ENCODE measurements around the gene ARHGAP10.

The ARHGAP10 gene

DNA sequence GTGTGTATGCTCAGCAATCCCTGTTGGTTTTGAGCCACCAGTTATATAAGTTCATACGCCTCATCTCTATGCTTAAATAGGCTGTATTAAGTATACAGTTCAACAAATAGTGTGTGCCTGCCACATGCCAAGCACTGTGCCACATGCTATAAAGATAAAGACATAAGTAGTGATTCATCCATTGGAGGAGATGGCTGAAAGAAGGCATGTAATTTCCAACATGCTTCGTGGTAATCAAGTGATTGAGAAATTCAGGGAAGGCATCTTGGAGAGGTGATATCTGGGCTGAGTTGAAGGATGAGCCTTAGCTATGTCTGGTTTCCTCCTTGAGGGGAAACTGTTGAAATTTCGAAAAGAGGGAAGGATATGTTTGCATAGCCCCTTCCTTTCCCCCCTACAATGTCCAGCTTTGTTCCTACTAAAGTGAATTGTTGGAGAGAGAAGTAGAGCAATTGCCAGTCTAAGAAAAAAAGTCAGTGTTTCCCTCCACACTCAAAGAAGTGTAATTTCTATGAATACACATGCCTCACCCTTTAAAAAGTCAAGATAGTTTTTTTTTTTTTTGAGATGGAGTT, 96.5 kb downstream of the ARHGAP10 start:
- no peak overlapping the region for H3K4me3 ChIP-seq (ENCODE audit: low read depth, low read length)
- no peak for DNase-seq (ENCODE audit: low read depth)

DNA sequence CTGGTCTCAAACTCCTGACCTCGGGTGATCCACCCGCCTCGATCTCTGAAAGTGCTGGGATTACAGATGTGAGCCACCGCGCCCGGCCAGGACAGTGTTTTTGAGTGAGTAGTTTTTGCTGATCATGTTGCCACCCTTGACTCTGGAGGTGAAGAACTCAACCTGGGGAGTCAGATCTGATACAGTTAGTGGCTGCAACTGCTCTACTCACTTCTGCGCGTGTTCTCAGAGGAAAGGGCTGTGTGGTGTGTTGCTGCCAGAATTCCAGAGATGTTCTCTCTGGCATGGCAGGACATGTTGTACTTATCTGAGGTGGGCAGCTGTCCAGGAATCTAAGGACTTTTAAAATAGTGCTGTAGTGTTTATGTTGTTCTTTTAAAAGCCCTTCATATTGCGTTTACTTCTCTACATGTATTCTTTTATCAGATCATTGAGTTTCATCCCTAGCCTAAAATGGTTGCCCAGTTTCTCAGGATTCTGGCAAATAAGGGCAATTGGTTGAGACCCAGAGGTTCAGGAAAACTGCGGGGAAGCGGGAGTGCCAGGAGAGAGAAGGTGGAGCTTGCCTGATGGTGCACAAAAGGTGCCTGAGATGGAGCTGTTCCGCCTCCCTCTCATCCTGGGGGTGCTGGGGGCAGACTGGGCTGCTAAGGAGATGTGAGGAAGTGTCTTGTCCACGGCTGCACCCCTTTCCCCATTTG, 97.7 kb downstream of the ARHGAP10 start:
- no peak for DNase-seq (ENCODE audit: low read depth)

More for the DNA sequence above, 96.5 kb downstream of the ARHGAP10 start:
- TF ChIP-seq, protein P1, sequence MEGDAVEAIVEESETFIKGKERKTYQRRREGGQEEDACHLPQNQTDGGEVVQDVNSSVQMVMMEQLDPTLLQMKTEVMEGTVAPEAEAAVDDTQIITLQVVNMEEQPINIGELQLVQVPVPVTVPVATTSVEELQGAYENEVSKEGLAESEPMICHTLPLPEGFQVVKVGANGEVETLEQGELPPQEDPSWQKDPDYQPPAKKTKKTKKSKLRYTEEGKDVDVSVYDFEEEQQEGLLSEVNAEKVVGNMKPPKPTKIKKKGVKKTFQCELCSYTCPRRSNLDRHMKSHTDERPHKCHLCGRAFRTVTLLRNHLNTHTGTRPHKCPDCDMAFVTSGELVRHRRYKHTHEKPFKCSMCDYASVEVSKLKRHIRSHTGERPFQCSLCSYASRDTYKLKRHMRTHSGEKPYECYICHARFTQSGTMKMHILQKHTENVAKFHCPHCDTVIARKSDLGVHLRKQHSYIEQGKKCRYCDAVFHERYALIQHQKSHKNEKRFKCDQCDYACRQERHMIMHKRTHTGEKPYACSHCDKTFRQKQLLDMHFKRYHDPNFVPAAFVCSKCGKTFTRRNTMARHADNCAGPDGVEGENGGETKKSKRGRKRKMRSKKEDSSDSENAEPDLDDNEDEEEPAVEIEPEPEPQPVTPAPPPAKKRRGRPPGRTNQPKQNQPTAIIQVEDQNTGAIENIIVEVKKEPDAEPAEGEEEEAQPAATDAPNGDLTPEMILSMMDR (IDR thresholded peaks at IDR 0.05; ENCODE audit: low read depth, low read length, missing control alignments) = no peak

DNA sequence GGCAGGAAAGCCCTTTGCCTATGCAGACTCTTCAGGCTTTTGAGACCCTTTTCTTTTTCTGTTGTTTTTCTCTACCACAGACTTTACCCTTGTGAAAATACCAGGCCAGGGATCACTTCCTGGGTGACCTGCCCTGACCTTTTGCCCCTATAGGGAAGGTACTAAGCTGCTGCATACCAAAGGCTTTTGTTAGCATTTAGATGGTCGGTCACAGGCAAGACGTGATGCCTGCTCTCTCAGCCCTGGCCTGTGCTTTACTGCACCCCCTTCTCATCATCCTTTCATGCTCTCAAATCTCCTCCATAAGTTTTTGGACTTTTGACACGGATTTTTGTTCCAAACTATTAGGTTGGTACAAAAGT, 98.2 kb downstream of the ARHGAP10 start:
- no peak overlapping the region for H3K4me3 ChIP-seq (ENCODE audit: low read depth, low read length)
- DNase-seq (ENCODE audit: low read depth) = no peak
- TF ChIP-seq, protein P1 (IDR thresholded peaks at IDR 0.05; ENCODE audit: low read depth, low read length, missing control alignments) = no peak

More for the DNA sequence above, 97.7 kb downstream of the ARHGAP10 start:
- H3K4me3 ChIP-seq (ENCODE audit: low read depth, low read length) = no peak overlapping the region
- TF ChIP-seq, protein P1 (IDR thresholded peaks at IDR 0.05; ENCODE audit: low read depth, low read length, missing control alignments) = no peak

DNA sequence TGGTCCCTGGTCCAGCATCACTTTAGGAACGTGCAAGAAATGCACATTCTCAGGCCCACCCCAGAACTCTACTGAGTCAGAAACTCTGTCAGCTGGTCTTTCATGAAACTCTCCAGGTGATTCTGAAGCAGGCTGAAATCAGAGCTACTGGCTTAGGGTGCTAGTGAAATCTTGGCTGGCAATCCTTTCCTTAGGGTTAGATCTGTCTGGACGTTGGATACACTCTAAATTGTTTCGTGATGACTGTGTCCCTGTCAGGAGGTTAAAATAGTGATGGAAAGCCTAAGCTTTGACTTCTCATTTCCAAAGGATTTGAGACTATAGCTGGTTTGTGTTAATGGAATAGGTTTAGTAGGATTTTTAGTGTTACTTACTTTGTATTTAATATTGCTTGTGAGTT, 99.1 kb downstream of the ARHGAP10 start:
- TF ChIP-seq, protein P1 (IDR thresholded peaks at IDR 0.05; ENCODE audit: low read depth, low read length, missing control alignments) = no peak
- DNase-seq (ENCODE audit: low read depth) = no peak

DNA sequence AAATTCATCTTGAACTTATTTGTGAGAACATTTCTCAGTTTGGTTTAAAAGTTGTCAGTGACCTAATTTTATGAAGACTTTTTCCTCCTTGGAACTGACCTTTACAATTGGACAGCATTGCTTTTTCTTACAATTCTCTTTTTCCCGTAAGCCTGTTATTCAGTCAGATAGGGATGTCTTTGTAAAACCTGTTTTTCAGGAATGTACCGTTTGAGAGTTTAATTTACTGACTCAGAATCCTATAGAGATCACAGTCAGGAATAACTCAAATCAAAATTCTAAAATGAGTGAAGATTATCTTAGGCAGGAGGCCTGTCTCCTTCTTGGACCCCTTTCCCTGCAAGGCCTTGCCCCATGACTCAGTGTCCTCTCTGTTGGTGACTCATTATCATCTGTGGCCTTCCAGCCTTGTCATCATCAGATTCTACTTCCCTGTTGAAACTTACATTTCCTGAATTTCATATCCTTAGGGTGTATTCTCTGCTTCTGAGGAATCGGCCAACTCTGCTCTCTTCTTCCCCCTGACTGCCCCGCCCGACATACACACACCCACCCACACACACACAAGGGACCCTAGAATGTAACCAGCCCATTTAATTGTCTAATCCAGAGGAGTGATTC, 99.8 kb downstream of the ARHGAP10 start:
- no peak overlapping the region for H3K4me3 ChIP-seq (ENCODE audit: low read depth, low read length)
- TF ChIP-seq, protein P1 (IDR thresholded peaks at IDR 0.05; ENCODE audit: low read depth, low read length, missing control alignments) = no peak

More for the DNA sequence above, 99.1 kb downstream of the ARHGAP10 start:
- H3K4me3 ChIP-seq (ENCODE audit: low read depth, low read length) = no peak overlapping the region

DNA sequence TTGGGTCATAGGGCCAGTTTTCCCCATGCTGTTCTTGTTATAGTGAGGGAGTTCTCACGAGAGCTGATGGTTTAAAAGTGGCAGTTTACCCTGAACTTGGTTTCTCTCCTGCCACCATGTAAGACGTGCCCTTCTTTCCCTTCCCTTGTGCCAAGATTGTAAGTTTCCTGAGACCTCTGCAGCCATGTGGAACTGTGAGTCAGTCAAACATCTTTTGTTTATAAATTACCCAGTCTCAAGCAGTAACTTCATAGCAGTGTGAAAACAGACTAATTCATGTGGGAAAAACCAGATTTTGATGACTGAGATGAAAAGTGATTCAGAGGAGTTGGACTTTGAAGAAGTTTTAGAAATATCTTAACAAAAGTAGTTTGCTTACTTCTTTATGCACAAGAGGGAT, 101.4 kb downstream of the ARHGAP10 start:
- TF ChIP-seq, protein P1 (IDR thresholded peaks at IDR 0.05; ENCODE audit: low read depth, low read length, missing control alignments) = no peak
- H3K4me3 ChIP-seq (ENCODE audit: low read depth, low read length) = no peak overlapping the region
- no peak for DNase-seq (ENCODE audit: low read depth)

More for the DNA sequence above, 99.8 kb downstream of the ARHGAP10 start:
- no peak for DNase-seq (ENCODE audit: low read depth)
